ENCODE data around the gene VAV2. TPM values are rescaled to one million over a fixed set of nuclear protein-coding genes. Genes with fewer than 3 reads are reported as not detected.

VAV2 gene
- total RNA-seq, 1 donor from 2014 or later: 24.4 TPM

DNA sequence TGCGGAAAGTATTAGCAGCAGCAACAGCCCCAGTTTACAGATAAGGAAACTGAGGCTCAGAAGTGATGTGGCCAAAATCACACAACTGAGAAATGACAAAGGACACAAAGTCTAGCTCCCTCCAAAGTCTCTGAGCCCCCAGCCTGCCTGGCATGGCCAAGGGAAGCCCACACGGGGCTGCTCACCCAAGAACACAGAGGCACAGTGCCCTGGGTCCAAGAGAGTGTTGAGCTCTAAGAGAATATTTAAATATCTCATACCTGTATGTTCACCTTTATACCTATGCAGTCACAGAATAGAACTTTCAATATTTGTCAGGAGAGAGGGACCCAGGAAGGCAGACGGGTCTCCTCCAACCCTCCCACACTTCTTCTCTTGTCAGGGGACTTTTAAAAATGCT is 16.6 kb downstream of the VAV2 start:
- no peak overlapping the region for H3K27ac Mint-ChIP-seq (ENCODE audit: unreplicated experiment)
- H3K9me3 Mint-ChIP-seq (ENCODE audit: unreplicated experiment): no peaks in the 10 kb centered on the region
- no peak overlapping the region for H3K4me3 Mint-ChIP-seq (ENCODE audit: unreplicated experiment)
- H3K4me1 Mint-ChIP-seq (ENCODE audit: unreplicated experiment): peaks cover 49% of the 10 kb centered on the region
- DNase-seq (ENCODE audit: extremely low spot score, unreplicated experiment): no peak
- TF ChIP-seq, protein P1, sequence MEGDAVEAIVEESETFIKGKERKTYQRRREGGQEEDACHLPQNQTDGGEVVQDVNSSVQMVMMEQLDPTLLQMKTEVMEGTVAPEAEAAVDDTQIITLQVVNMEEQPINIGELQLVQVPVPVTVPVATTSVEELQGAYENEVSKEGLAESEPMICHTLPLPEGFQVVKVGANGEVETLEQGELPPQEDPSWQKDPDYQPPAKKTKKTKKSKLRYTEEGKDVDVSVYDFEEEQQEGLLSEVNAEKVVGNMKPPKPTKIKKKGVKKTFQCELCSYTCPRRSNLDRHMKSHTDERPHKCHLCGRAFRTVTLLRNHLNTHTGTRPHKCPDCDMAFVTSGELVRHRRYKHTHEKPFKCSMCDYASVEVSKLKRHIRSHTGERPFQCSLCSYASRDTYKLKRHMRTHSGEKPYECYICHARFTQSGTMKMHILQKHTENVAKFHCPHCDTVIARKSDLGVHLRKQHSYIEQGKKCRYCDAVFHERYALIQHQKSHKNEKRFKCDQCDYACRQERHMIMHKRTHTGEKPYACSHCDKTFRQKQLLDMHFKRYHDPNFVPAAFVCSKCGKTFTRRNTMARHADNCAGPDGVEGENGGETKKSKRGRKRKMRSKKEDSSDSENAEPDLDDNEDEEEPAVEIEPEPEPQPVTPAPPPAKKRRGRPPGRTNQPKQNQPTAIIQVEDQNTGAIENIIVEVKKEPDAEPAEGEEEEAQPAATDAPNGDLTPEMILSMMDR (IDR thresholded peaks at IDR 0.05): no peak
- no peaks in the 10 kb centered on the region for H3K36me3 Mint-ChIP-seq (ENCODE audit: unreplicated experiment)
- H3K27me3 Mint-ChIP-seq (ENCODE audit: unreplicated experiment): no peaks in the 10 kb centered on the region

- DNase-seq (ENCODE audit: extremely low spot score, unreplicated experiment): no peak
- no peaks in the 10 kb centered on the region for H3K9me3 Mint-ChIP-seq (ENCODE audit: unreplicated experiment)
- peaks cover 49% of the 10 kb centered on the region for H3K4me1 Mint-ChIP-seq (ENCODE audit: unreplicated experiment)
- no peaks in the 10 kb centered on the region for H3K27me3 Mint-ChIP-seq (ENCODE audit: unreplicated experiment)
- no peak overlapping the region for H3K27ac Mint-ChIP-seq (ENCODE audit: unreplicated experiment)
- no peak overlapping the region for H3K4me3 Mint-ChIP-seq (ENCODE audit: unreplicated experiment)
- TF ChIP-seq, protein P1 (IDR thresholded peaks at IDR 0.05): no peak
- H3K36me3 Mint-ChIP-seq (ENCODE audit: unreplicated experiment): no peaks in the 10 kb centered on the region
Measured at GRCh38 chr9:133974631-133975341, 17.3 kb downstream of the VAV2 start.

- H3K27me3 Mint-ChIP-seq (ENCODE audit: unreplicated experiment): no peaks in the 10 kb centered on the region
- H3K36me3 Mint-ChIP-seq (ENCODE audit: unreplicated experiment): no peaks in the 10 kb centered on the region
- H3K9me3 Mint-ChIP-seq (ENCODE audit: unreplicated experiment): no peaks in the 10 kb centered on the region
- TF ChIP-seq, protein P1 (IDR thresholded peaks at IDR 0.05): no peak
- no peak overlapping the region for H3K4me3 Mint-ChIP-seq (ENCODE audit: unreplicated experiment)
- H3K27ac Mint-ChIP-seq (ENCODE audit: unreplicated experiment): no peak overlapping the region
- H3K4me1 Mint-ChIP-seq (ENCODE audit: unreplicated experiment): peaks cover 49% of the 10 kb centered on the region
- DNase-seq (ENCODE audit: extremely low spot score, unreplicated experiment): no peak
Measured at GRCh38 chr9:133973791-133974630, 18.1 kb downstream of the VAV2 start.

DNA sequence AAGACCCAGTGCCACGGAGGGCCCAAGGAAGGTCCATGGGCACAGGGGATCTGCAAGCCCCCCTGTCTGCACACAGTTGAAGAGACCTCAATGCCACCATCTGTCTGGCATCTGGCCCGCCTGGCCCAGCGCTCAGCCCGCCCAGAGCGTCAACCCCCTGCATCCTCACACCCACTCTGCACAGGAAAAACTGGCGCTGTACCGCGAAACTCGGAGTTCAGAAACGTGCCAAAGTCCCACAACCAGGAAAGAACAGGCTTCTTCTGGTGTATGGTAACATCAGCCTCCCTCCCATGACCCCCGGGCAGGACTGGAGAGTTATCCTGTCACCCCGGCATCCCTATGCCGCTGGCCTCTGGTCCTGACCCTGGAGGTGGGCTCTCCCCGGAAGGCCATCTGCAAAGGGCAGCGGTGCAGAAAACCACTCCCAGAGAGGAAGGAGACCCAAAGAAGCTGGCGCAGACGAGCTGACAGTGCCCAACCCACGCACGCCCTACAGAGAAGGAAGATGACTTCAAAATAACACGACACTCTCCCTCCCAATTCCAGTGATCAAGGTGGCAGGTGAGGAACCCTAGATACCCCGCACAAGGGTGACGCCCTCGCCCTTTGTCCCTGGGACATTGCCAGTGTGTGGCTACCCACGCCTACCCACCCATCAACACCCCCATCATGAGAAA is 18.9 kb downstream of the VAV2 start:
- H3K27me3 Mint-ChIP-seq (ENCODE audit: unreplicated experiment): no peaks in the 10 kb centered on the region
- peaks cover 48% of the 10 kb centered on the region for H3K4me1 Mint-ChIP-seq (ENCODE audit: unreplicated experiment)
- no peak overlapping the region for H3K27ac Mint-ChIP-seq (ENCODE audit: unreplicated experiment)
- H3K4me3 Mint-ChIP-seq (ENCODE audit: unreplicated experiment): no peak overlapping the region
- no peaks in the 10 kb centered on the region for H3K36me3 Mint-ChIP-seq (ENCODE audit: unreplicated experiment)
- no peak for DNase-seq (ENCODE audit: extremely low spot score, unreplicated experiment)
- TF ChIP-seq, protein P1 (IDR thresholded peaks at IDR 0.05): no peak
- no peaks in the 10 kb centered on the region for H3K9me3 Mint-ChIP-seq (ENCODE audit: unreplicated experiment)
